Esophagus muscularis mucosa (tissue), 4 donors: Measurements from ENCODE around the gene IQCH.

Experiments
- CTCF ChIP-seq, 3 experiments: fragments of 200-600 bp in 2 of 3; fragments of 450-650 bp in 1 of 3; sonication (generic) in 2 of 3; IDR thresholded peaks; one replicate each; pipeline ENCODE4 v1.5.1; 2017 to 2019; ENCODE audit warnings: antibody characterized with exemption in 3 of 3, mild to moderate bottlenecking in 2 of 3, moderate library complexity in 1 of 3
- EP300 ChIP-seq: sonication (generic); formaldehyde crosslinking; IDR thresholded peaks from one replicate; pipeline ENCODE4 v1.6.1; 2017; ENCODE audit warnings: antibody characterized with exemption
- POLR2A ChIP-seq: fragments of 450-650 bp; IDR thresholded peaks from one replicate; pipeline ENCODE4 v1.6.1; 2017; ENCODE audit warnings: antibody characterized with exemption, moderate library complexity, mild to moderate bottlenecking, low read depth
- POLR2AphosphoS5 ChIP-seq, 2 donors: sonication (generic); formaldehyde crosslinking; IDR thresholded peaks; one replicate each; pipeline ENCODE4 v1.6.1; 2017; ENCODE audit warnings: antibody characterized with exemption in 2 of 2

GRCh38 chr15:67409175-67409574, 154.6 kb downstream of the IQCH start:
- no peak for TF ChIP-seq POLR2A
- no peak for TF ChIP-seq POLR2AphosphoS5 (IDR thresholded peaks at IDR 0.05)
- TF ChIP-seq EP300 = no peak
- TF ChIP-seq CTCF (IDR thresholded peaks at IDR 0.05) = no peak
